H1 (cell line): ENCODE measurements around the gene NUDT1. TPM values are rescaled to one million over a fixed set of nuclear protein-coding genes. Genes with fewer than 3 reads are reported as not detected.
A peak's percentile ranks its signal among the peaks of the same experiment; 100 is the strongest.

Source experiments
- CTCF ChIA-PET: fragments of 300-600 bp; sonication (Branson Sonifier 250); formaldehyde crosslinking; loops from one replicate; lab custom pipeline; 2021; ENCODE audit not compliant: partially characterized antibody; lab: Charles Lee
- POLR2A ChIA-PET: fragments of 300-600 bp; sonication (Branson Sonifier 250); formaldehyde crosslinking; loops from one replicate; lab custom pipeline; 2021; ENCODE audit warnings: inconsistent platforms; ENCODE audit not compliant: partially characterized antibody; lab: Charles Lee
- DNase-seq, 2 experiments: peaks; one replicate each; pipeline versions ENCODE4 v3.0.0 to v3.0.0-alpha.2; 2010 to 2022; ENCODE audit warnings: low spot score in 2 of 2, low read depth in 1 of 2, mixed read lengths in 1 of 2
- FAIRE-seq: peaks from 2 replicates; lab custom pipeline; 2011; peaks lifted over from hg19 to GRCh38; lab: Jason Lieb, UNC
- H2AFZ ChIP-seq: 2 replicates; pipeline ENCODE4 v1.8.1; 2012; ENCODE audit warnings: low read length, inconsistent platforms
- H2AK5ac ChIP-seq: 2 replicates; pipeline ENCODE4 v1.6.1; 2013; ENCODE audit warnings: low read depth, low read length
- H2BK120ac ChIP-seq: replicated peaks from 2 replicates; pipeline ENCODE3; 2013; ENCODE audit warnings: low read depth, low read length, inconsistent platforms
- H2BK12ac ChIP-seq: 2 replicates; pipeline ENCODE4 v1.6.1; 2013; ENCODE audit warnings: low read depth, low read length
- H2BK15ac ChIP-seq: 2 replicates; pipeline ENCODE4 v1.6.1; 2013; ENCODE audit warnings: low read length
- H2BK20ac ChIP-seq: 2 replicates; pipeline ENCODE4 v1.6.1; 2013; ENCODE audit warnings: low read length
- H2BK5ac ChIP-seq: 2 replicates; pipeline ENCODE4 v1.6.1; 2013; ENCODE audit warnings: low read depth, low read length
- H3K14ac ChIP-seq: 2 replicates; pipeline ENCODE4 v1.6.1; 2013; ENCODE audit warnings: inconsistent platforms; ENCODE audit not compliant: insufficient read length
- H3K18ac ChIP-seq: 2 replicates; pipeline ENCODE4 v1.6.1; 2013; ENCODE audit warnings: low read length; ENCODE audit errors: extremely low read depth
- H3K23ac ChIP-seq: 2 replicates; pipeline ENCODE4 v1.6.1; 2013; ENCODE audit warnings: inconsistent platforms; ENCODE audit not compliant: insufficient read length
- H3K23me2 ChIP-seq: 2 replicates; pipeline ENCODE4 v1.6.1; 2013; ENCODE audit warnings: low read depth, low read length
- H3K27ac ChIP-seq: 2 replicates; pipeline ENCODE4 v1.6.1; 2011; ENCODE audit warnings: low read depth, low read length, inconsistent platforms
- H3K27me3 ChIP-seq, 4 experiments: replicated peaks in 1 of 4; 1 replicate in 1 of 4; 2 replicates in 3 of 4; pipeline versions ENCODE4 v1.6.1 to v1.8.1; 2011 to 2013; ENCODE audit warnings: low read length in 3 of 4, mild to moderate bottlenecking in 3 of 4, inconsistent platforms in 2 of 4, mixed read lengths in 2 of 4, moderate library complexity in 1 of 4; ENCODE audit not compliant: control insufficient read depth in 3 of 4, insufficient read depth in 3 of 4; ENCODE audit errors: extremely low read depth in 1 of 4
- H3K36me3 ChIP-seq, 4 experiments: 2 replicates each; pipeline versions ENCODE4 v1.6.1 to v1.8.1; 2011 to 2013; ENCODE audit warnings: mild to moderate bottlenecking in 4 of 4, low read length in 3 of 4, moderate library complexity in 2 of 4, control low read depth in 1 of 4, inconsistent platforms in 1 of 4; ENCODE audit not compliant: insufficient read depth in 4 of 4, control insufficient read depth in 2 of 4
- H3K4ac ChIP-seq: replicated peaks from 2 replicates; pipeline ENCODE3; 2013; ENCODE audit warnings: low read length, low read depth, mixed read lengths, inconsistent platforms; ENCODE audit not compliant: insufficient read length
- H3K4me1 ChIP-seq, 4 experiments: replicated peaks in 1 of 4; 1 replicate in 1 of 4; 2 replicates in 3 of 4; pipeline versions ENCODE4 v1.6.1 to v1.8.1; 2011 to 2013; ENCODE audit warnings: low read length in 3 of 4, inconsistent platforms in 2 of 4, mixed read lengths in 1 of 4; ENCODE audit not compliant: insufficient read depth in 4 of 4, control insufficient read depth in 3 of 4
- H3K4me2 ChIP-seq, 2 experiments: 2 replicates each; pipeline versions ENCODE4 v1.6.1 to v1.8.1; 2011 to 2013; ENCODE audit warnings: low read depth in 2 of 2, low read length in 2 of 2, control low read depth in 1 of 2, inconsistent platforms in 1 of 2, mild to moderate bottlenecking in 1 of 2; ENCODE audit not compliant: insufficient read depth in 1 of 2
- H3K4me3 ChIP-seq, 4 experiments: fragments of 200-600, 300-600 bp in 1 of 4; sonication (generic), shearing (Covaris generic), sonication (Bioruptor Twin) in 1 of 4; 2 replicates each; pipeline versions ENCODE4 v1.5.1 to v1.8.1; 2011 to 2016; ENCODE audit warnings: low read length in 4 of 4, low read depth in 3 of 4, control low read depth in 2 of 4, inconsistent platforms in 2 of 4, mild to moderate bottlenecking in 2 of 4, mixed read lengths in 1 of 4, moderate library complexity in 1 of 4; ENCODE audit not compliant: insufficient read depth in 2 of 4; ENCODE audit errors: extremely low read depth in 1 of 4
- H3K56ac ChIP-seq: replicated peaks from 2 replicates; pipeline ENCODE3; 2013; ENCODE audit warnings: low read depth, mild to moderate bottlenecking, mixed read lengths, low read length, inconsistent platforms; ENCODE audit not compliant: insufficient read length
- H3K79me1 ChIP-seq: 2 replicates; pipeline ENCODE4 v1.6.1; 2013; ENCODE audit warnings: low read depth, low read length, control low read depth
- H3K79me2 ChIP-seq, 2 experiments: 2 replicates each; pipeline versions ENCODE4 v1.6.1 to v1.8.1; 2012 to 2013; ENCODE audit warnings: low read length in 2 of 2, mild to moderate bottlenecking in 2 of 2, inconsistent platforms in 1 of 2; ENCODE audit not compliant: insufficient read depth in 2 of 2, control insufficient read depth in 1 of 2
- H3K9ac ChIP-seq, 4 experiments: replicated peaks in 1 of 4; 1 replicate in 1 of 4; 2 replicates in 3 of 4; pipeline versions ENCODE4 v1.6.1 to v1.8.1; 2011 to 2013; ENCODE audit warnings: low read depth in 3 of 4, low read length in 3 of 4, control low read depth in 2 of 4, mild to moderate bottlenecking in 2 of 4, moderate library complexity in 2 of 4, inconsistent platforms in 1 of 4; ENCODE audit errors: extremely low read depth in 1 of 4
- H3K9me3 ChIP-seq, 2 experiments: 2 replicates each; pipeline versions ENCODE4 v1.6.1 to v1.8.1; 2012 to 2013; ENCODE audit warnings: mild to moderate bottlenecking in 2 of 2, moderate library complexity in 2 of 2, control low read depth in 1 of 2, inconsistent platforms in 1 of 2, low read depth in 1 of 2, low read length in 1 of 2, mixed read lengths in 1 of 2; ENCODE audit not compliant: insufficient read depth in 2 of 2
- H4K20me1 ChIP-seq, 2 experiments: replicated peaks in 1 of 2; 2 replicates each; pipeline versions ENCODE3 to v1.8.1; 2011 to 2013; ENCODE audit warnings: inconsistent platforms in 2 of 2, low read length in 2 of 2, mild to moderate bottlenecking in 1 of 2; ENCODE audit not compliant: insufficient read depth in 2 of 2, control insufficient read depth in 1 of 2
- H4K5ac ChIP-seq: 2 replicates; pipeline ENCODE4 v1.6.1; 2013; ENCODE audit warnings: low read length, low read depth, mixed read lengths, inconsistent platforms; ENCODE audit not compliant: insufficient read length
- H4K8ac ChIP-seq: 2 replicates; pipeline ENCODE4 v1.8.0; 2013; ENCODE audit warnings: mild to moderate bottlenecking, moderate library complexity, low read length, inconsistent platforms; ENCODE audit not compliant: insufficient read depth; ENCODE audit errors: extremely low read depth
- H4K91ac ChIP-seq: replicated peaks from 2 replicates; pipeline ENCODE3; 2013; ENCODE audit warnings: low read length, mixed read lengths, inconsistent platforms; ENCODE audit not compliant: insufficient read length
- GABPA ChIP-seq: IDR thresholded peaks from 2 replicates; pipeline ENCODE4 v1.6.1; 2011; ENCODE audit warnings: mild to moderate bottlenecking, low read length, moderate library complexity, borderline replicate concordance; ENCODE audit not compliant: insufficient read depth
- HDAC2 ChIP-seq, 2 experiments: fragments of 300-600 bp in 1 of 2; sonication (generic) in 1 of 2; IDR thresholded peaks; 2 replicates each; pipeline ENCODE4 v1.6.1; 2011 to 2012; ENCODE audit warnings: low read depth in 2 of 2, low read length in 2 of 2, mild to moderate bottlenecking in 2 of 2, moderate library complexity in 2 of 2, borderline replicate concordance in 1 of 2, inconsistent platforms in 1 of 2
- SIX5 ChIP-seq: IDR thresholded peaks from 2 replicates; pipeline ENCODE4 v1.6.1; 2011; ENCODE audit warnings: mild to moderate bottlenecking, low read depth, low read length
- WGBS, 2 experiments: shearing (Covaris generic) in 1 of 2; methylation state at CpG; one replicate each; pipeline versions ENCODE4 v1.1.6 to v1.1.7; 2013 to 2015; ENCODE audit warnings: low lambda C conversion rate in 2 of 2, mixed read lengths in 2 of 2, inconsistent platforms in 1 of 2, low coverage in 1 of 2, missing lambda C conversion rate in 1 of 2; ENCODE audit not compliant: insufficient replicate concordance in 2 of 2, insufficient coverage in 1 of 2, insufficient read length in 1 of 2; ENCODE audit errors: extremely low coverage in 1 of 2, missing lambda C conversion rate in 1 of 2; 5-methylcytosine and 5-hydroxymethylcytosine counted together
- polyA plus RNA-seq, 7 experiments: library from polyadenylated mRNA; depleted of rRNA in 3 of 7; stranded (reverse) in 5 of 7; unstranded in 2 of 7; fragments of >200 nt in 5 of 7; fragments of 200-250 nt in 2 of 7; gene quantifications; 1 replicate in 5 of 7; 2 replicates in 1 of 7; 4 replicates in 1 of 7; pipeline versions ENCODE4 v1.2.1 to v1.2.3, GENCODE V29; 2011 to 2013; ENCODE audit warnings: missing spikeins in 2 of 7, mixed read lengths in 2 of 7
- total RNA-seq: library from RNA; stranded (reverse); fragmentation: NEBNext Ultra II Directional; extraction: Animal tissue kit (Norgen Biotek cat#: 25700); gene quantifications from 2 replicates; pipeline ENCODE4 v1.2.1, GENCODE V29; 2021

NUDT1 gene
- total and polyA plus RNA-seq, 2 of the 8 experiments (the other 6 are each of a cell fraction or from before 2014, with no cell fraction given): 76.1 to 89.5 TPM

- peaks cover 0 to 24% of the 10 kb centered on the region in 2 experiments; a peak in 2 of 4 replicates for H3K79me2 ChIP-seq
- peak overlapping the region; percentile 76 for H3K27ac ChIP-seq
- no peak overlapping the region for H2AK5ac ChIP-seq
- H2BK15ac ChIP-seq: 0 out of 2 replicates have a peak overlapping the region, but pooled peaks have one; percentile 25
- H2AFZ ChIP-seq: no peak overlapping the region
- H3K4me1 ChIP-seq: peaks cover 0 to 16% (median 5%) of the 10 kb centered on the region in 4 experiments; a peak in 6 of 7 replicates
- no peaks in the 10 kb centered on the region for H3K9me3 ChIP-seq
- peak overlapping the region; percentile 71 for H3K18ac ChIP-seq
- peaks cover 3% of the 10 kb centered on the region; the same call in 1 of the 2 replicates for H3K23me2 ChIP-seq
- H2BK5ac ChIP-seq: peak overlapping the region; percentile 66; the same call in 1 of the 2 replicates
- peak overlapping the region; percentile 51 for H4K8ac ChIP-seq
- H3K4me3 ChIP-seq: peak overlapping the region; percentile 84 to 100 (median 87)
- FAIRE-seq: no peak
- H3K79me1 ChIP-seq: 0 out of 2 replicates have a peak, but pooled peaks cover 2% of the 10 kb centered on the region
- H3K36me3 ChIP-seq: peaks cover 3 to 16% (median 15%) of the 10 kb centered on the region in 4 experiments
- no peak overlapping the region for H3K23ac ChIP-seq
- 29% methylated on average over 21 of the region's 21 CpGs; no CpG with 5 or more reads in 1 of the 2 experiments for WGBS, 2 experiments
- no peak overlapping the region for H3K56ac ChIP-seq
- peak overlapping the region; percentile 92 to 94 for H3K4me2 ChIP-seq
- H2BK20ac ChIP-seq: no peak overlapping the region
- POLR2A ChIA-PET: interaction anchor here (0.8 to 2.8 kb wide), 12 partner anchors 8 to 113 kb away, joined by 3 to 36 read pairs (median 4); partner anchors contain the start of gene MAD1L1
- H3K14ac ChIP-seq: no peak overlapping the region
- H4K5ac ChIP-seq: peak overlapping the region; percentile 39
- no peak for TF ChIP-seq GABPA
- no peak for TF ChIP-seq SIX5
- TF ChIP-seq HDAC2 (IDR thresholded peaks at IDR 0.05; ENCODE audit: borderline replicate concordance in 1 of 2, low read depth in 2 of 2, low read length in 2 of 2): 0 out of 4 replicates have a peak, but pooled peaks of 1 of the 2 experiments have one; percentile 11
- TF ChIP-seq, all 59 proteins: peak for 1
- peak in 1 of 2 experiments; percentile 62 for DNase-seq
- Histone ChIP-seq H4K91ac (no peak overlapping the region), H2BK12ac (no peak overlapping the region), H3K27me3 (no peaks in the 10 kb centered on the region; a peak in 1 of 7 replicates), H4K20me1 (peaks cover 0 to 8% of the 10 kb centered on the region in 2 experiments), H2BK120ac (no peak overlapping the region), H3K9ac (peak overlapping the region; percentile 80 to 86 (median 82)), H3K4ac (no peak overlapping the region)
- CTCF ChIA-PET: interaction anchor here (0.6 to 1.3 kb wide), 2 partner anchors 19 to 61 kb away, joined by 3 read pairs; no protein-coding TSS in a partner anchor
Observed at GRCh38 chr7:2242541-2243429, 759 bp downstream of the NUDT1 start.
